ENCODE data around the gene INSIG2. TPM values are rescaled to one million over a fixed set of nuclear protein-coding genes. Genes with fewer than 3 reads are reported as not detected.
A peak's percentile ranks its signal among the peaks of the same experiment; 100 is the strongest.

The INSIG2 gene
- total RNA-seq, 6 donors from 2014 or later: 10.5 to 33.2 (median 23.5) TPM

DNA sequence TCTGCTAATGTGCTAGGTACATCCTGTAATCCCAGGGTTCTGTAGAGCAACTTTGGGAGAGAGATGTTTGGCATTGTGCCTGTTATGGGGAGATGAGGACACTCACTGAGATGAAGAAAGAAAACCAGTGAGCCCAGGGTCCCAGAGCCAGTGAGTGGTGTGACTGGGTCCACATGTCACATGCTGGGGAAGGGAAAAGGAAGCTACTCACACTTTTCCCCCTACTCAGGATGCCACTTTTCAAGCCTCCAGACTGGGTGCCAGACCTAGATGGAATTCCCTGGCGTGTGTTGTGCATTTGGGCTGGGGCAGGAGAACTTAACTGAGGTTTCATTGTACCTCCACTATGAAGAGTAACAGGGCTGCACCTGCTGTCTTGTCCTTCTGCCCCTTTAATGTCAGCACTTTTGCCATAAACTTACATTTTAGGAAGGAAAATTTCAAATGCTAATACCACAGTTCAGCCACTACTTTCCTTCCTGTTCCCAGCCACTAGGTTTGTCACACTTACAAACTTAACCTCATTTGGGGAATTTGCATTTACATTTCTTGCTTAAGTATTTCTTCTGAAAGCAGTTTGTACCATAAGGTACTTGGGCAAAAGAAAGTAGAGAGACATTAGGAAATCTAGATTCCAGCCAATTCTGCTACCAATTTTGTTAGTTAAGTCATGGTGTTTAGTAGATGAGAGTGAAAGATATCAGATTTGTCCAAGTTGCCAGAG, 10.2 kb downstream of the INSIG2 start:
- H3K9me3 ChIP-seq: no peaks in the 10 kb centered on the region
- no peaks in the 10 kb centered on the region for H3K27me3 ChIP-seq
- peak in 1 of 2 donors; percentile 24 for ATAC-seq (ENCODE audit: low FRiP score in 2 of 2)
- peaks cover 0 to 38% (median 0%) of the 10 kb centered on the region in 4 donors for H3K36me3 ChIP-seq
- 63 to 82% methylated on average over 1 of the region's 1 CpG for WGBS, 2 donors
- no peak for DNase-seq
- no peak overlapping the region for H3K4me3 ChIP-seq
- TF ChIP-seq POLR2A (IDR thresholded peaks at IDR 0.05) (no peak), POLR2AphosphoS5 (IDR thresholded peaks at IDR 0.05) (no peak), EP300 (IDR thresholded peaks at IDR 0.05) (no peak), CTCF (IDR thresholded peaks at IDR 0.05) (no peak)
- H3K27ac ChIP-seq: peak overlapping the region in 2 of 4 donors; percentile 26 to 41
- peaks cover 13 to 23% (median 17%) of the 10 kb centered on the region in 4 donors for H3K4me1 ChIP-seq

DNA sequence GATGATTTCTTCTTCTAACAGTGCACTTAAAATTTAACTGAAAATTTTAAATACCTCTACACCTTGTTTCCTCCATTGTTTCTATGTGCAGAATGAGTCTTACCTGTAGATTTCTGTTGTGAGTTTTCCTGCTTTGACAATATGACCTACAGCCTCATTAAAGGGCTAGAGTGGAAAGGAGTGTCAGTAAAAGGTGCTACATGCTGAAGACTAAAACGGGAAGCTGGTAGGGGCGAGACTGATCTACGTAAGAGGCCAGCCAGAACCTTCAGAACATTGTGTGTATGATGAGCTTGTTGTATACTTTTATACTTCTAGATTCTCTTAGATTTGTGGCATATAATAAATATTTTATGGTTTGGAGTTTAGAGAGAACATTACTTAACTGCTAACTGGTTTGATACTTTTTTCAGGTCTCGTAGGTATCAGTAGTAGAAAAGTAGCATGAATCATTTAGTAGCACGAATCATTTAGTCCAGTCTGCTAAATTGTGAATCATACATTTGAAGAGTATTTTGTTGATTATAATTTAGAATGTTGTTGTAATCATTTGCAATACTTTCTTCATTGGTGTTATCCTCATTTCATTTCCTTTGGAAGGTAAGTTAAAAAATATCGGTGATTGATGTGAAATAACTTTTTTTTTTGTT, 14.3 kb downstream of the INSIG2 start:
- no peaks in the 10 kb centered on the region for H3K27me3 ChIP-seq
- H3K9me3 ChIP-seq: no peaks in the 10 kb centered on the region

GRCh38 chr2:118103951-118104940, 16.0 kb downstream of the INSIG2 start:
- no peaks in the 10 kb centered on the region for H3K27me3 ChIP-seq
- H3K4me1 ChIP-seq: peaks cover 0 to 5% (median 1%) of the 10 kb centered on the region in 4 donors
- peak overlapping the region in 1 of 4 donors; percentile 0 for H3K27ac ChIP-seq
- no peak for TF ChIP-seq EP300 (IDR thresholded peaks at IDR 0.05)
- TF ChIP-seq POLR2A (IDR thresholded peaks at IDR 0.05): no peak
- no peak for TF ChIP-seq CTCF (IDR thresholded peaks at IDR 0.05)
- no peak for TF ChIP-seq POLR2AphosphoS5 (IDR thresholded peaks at IDR 0.05)
- peak in 1 of 2 donors; percentile 41 for ATAC-seq (ENCODE audit: low FRiP score in 2 of 2)
- DNase-seq: no peak
- no peaks in the 10 kb centered on the region for H3K9me3 ChIP-seq
- H3K4me3 ChIP-seq: no peak overlapping the region
- 74 to 78% methylated on average over 2 of the region's 2 CpGs for WGBS, 2 donors
- peaks cover 0 to 82% (median 5%) of the 10 kb centered on the region in 4 donors for H3K36me3 ChIP-seq

More for the DNA sequence above, 14.3 kb downstream of the INSIG2 start:
- Histone ChIP-seq H3K27ac (no peak overlapping the region), H3K4me3 (no peak overlapping the region), H3K4me1 (peaks cover 5 to 13% (median 8%) of the 10 kb centered on the region in 4 donors), H3K36me3 (peaks cover 0 to 67% (median 3%) of the 10 kb centered on the region in 4 donors)
- ATAC-seq (ENCODE audit: low FRiP score in 2 of 2): no peak
- whole genome bisulfite sequencing, 2 donors: 73 to 81% methylated on average over 6 of the region's 6 CpGs
- no peak for DNase-seq
- TF ChIP-seq POLR2AphosphoS5 (IDR thresholded peaks at IDR 0.05): no peak
- TF ChIP-seq EP300 (IDR thresholded peaks at IDR 0.05): no peak
- no peak for TF ChIP-seq POLR2A (IDR thresholded peaks at IDR 0.05)
- TF ChIP-seq CTCF (IDR thresholded peaks at IDR 0.05): no peak

DNA sequence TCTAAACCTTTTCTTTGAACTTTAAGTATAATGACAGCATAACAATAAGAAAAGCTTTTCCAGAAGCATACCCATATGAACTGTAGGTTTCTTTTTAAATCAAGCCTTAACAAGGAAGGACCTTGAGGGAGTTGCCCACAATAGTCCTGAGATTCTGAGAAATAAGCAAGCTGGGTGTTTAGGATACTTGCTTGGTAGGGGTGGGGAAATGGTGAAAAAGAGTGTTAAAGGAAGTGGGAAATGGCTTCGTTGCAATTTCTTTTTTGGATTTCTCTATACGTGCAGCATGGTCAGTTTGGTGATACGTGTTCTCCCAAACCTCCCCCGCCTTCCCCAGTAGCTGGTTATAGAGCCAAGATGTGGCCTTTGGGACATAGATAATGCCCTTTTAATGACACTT, 17.2 kb downstream of the INSIG2 start:
- peaks cover 0 to 5% (median 1%) of the 10 kb centered on the region in 4 donors for H3K4me1 ChIP-seq
- WGBS, 2 donors: 72 to 76% methylated on average over 4 of the region's 4 CpGs
- H3K36me3 ChIP-seq: peaks cover 0 to 75% (median 5%) of the 10 kb centered on the region in 4 donors
- no peak overlapping the region for H3K4me3 ChIP-seq
- no peak for DNase-seq
- TF ChIP-seq POLR2A (IDR thresholded peaks at IDR 0.05) (no peak), POLR2AphosphoS5 (IDR thresholded peaks at IDR 0.05) (no peak), EP300 (IDR thresholded peaks at IDR 0.05) (no peak), CTCF (IDR thresholded peaks at IDR 0.05) (no peak)
- no peak overlapping the region for H3K27ac ChIP-seq
- no peaks in the 10 kb centered on the region for H3K27me3 ChIP-seq
- H3K9me3 ChIP-seq: no peaks in the 10 kb centered on the region
- no peak for ATAC-seq (ENCODE audit: low FRiP score in 2 of 2)
